ENCODE data around the gene KRTAP5-9.
"Not testable (repeated sequence)": the region's sequence is repeated elsewhere in the genome, so short reads cannot be mapped to it uniquely, and the experiment has no call there.

Gene KRTAP5-9

GRCh38 chr11:71532036-71532610 lies 16.1 kb upstream of the KRTAP5-9 start:
- no peak for FAIRE-seq
- DNase-seq (ENCODE audit: extremely low spot score, insufficient read length, low read depth), result no peak

- not testable (repeated sequence) for DNase-seq (ENCODE audit: extremely low spot score, insufficient read length, low read depth); FAIRE-seq
Measured at GRCh38 chr11:71534711-71535608, 13.3 kb upstream of the KRTAP5-9 start.

GRCh38 chr11:71535825-71536224 lies 12.4 kb upstream of the KRTAP5-9 start:
- DNase-seq (ENCODE audit: extremely low spot score, insufficient read length, low read depth) (no peak), FAIRE-seq (no peak)

- DNase-seq (ENCODE audit: extremely low spot score, insufficient read length, low read depth) (no peak), FAIRE-seq (no peak)
Measured at GRCh38 chr11:71537537-71537936, 10.7 kb upstream of the KRTAP5-9 start.

GRCh38 chr11:71537977-71538665 lies 10.1 kb upstream of the KRTAP5-9 start, which contains the start of gene KRTAP5-8:
KRTAP5-8 (plus strand) TSS chr11:71538025; CDS start chr11:71538056, 31 bp downstream.
- FAIRE-seq; DNase-seq (ENCODE audit: extremely low spot score, insufficient read length, low read depth): not testable (repeated sequence)

- FAIRE-seq (no peak), DNase-seq (ENCODE audit: extremely low spot score, insufficient read length, low read depth) (no peak)
Measured at GRCh38 chr11:71538666-71538990, 9.6 kb upstream of the KRTAP5-9 start.

GRCh38 chr11:71539017-71539416 lies 9.2 kb upstream of the KRTAP5-9 start:
- DNase-seq (ENCODE audit: extremely low spot score, insufficient read length, low read depth) (no peak), FAIRE-seq (no peak)

GRCh38 chr11:71539971-71540370 lies 8.2 kb upstream of the KRTAP5-9 start:
- FAIRE-seq, result peak; percentile 29
- peak; percentile 25 for DNase-seq (ENCODE audit: extremely low spot score, insufficient read length, low read depth)

GRCh38 chr11:71540521-71541304 lies 7.5 kb upstream of the KRTAP5-9 start:
- DNase-seq (ENCODE audit: extremely low spot score, insufficient read length, low read depth), result not testable (repeated sequence)
- FAIRE-seq, result peak; percentile 38

- DNase-seq (ENCODE audit: extremely low spot score, insufficient read length, low read depth) (no peak), FAIRE-seq (no peak)
Measured at GRCh38 chr11:71542382-71542781, 5.8 kb upstream of the KRTAP5-9 start.

- DNase-seq (ENCODE audit: extremely low spot score, insufficient read length, low read depth) (no peak), FAIRE-seq (no peak)
Measured at GRCh38 chr11:71542879-71543777, 5.1 kb upstream of the KRTAP5-9 start.

- FAIRE-seq (no peak), DNase-seq (ENCODE audit: extremely low spot score, insufficient read length, low read depth) (no peak)
Measured at GRCh38 chr11:71543866-71544265, 4.4 kb upstream of the KRTAP5-9 start.

- FAIRE-seq (no peak), DNase-seq (ENCODE audit: extremely low spot score, insufficient read length, low read depth) (no peak)
Measured at GRCh38 chr11:71544525-71545214, 3.5 kb upstream of the KRTAP5-9 start.

GRCh38 chr11:71545405-71545966 lies 2.7 kb upstream of the KRTAP5-9 start:
- DNase-seq (ENCODE audit: extremely low spot score, insufficient read length, low read depth) (no peak), FAIRE-seq (no peak)

GRCh38 chr11:71548716-71549151 lies 514 bp downstream of the KRTAP5-9 start:
- no peak for FAIRE-seq
- no peak for DNase-seq (ENCODE audit: extremely low spot score, insufficient read length, low read depth)

- FAIRE-seq, result no peak
Measured at GRCh38 chr11:71551711-71552110, 3.5 kb downstream of the KRTAP5-9 start.

GRCh38 chr11:71554996-71555395 lies 6.8 kb downstream of the KRTAP5-9 start:
- no peak for DNase-seq (ENCODE audit: extremely low spot score, insufficient read length, low read depth)
- no peak for FAIRE-seq

More at GRCh38 chr11:71551711-71552110, 3.5 kb downstream of the KRTAP5-9 start:
- no peak for DNase-seq (ENCODE audit: extremely low spot score, insufficient read length, low read depth)

- DNase-seq (ENCODE audit: extremely low spot score, insufficient read length, low read depth) (no peak), FAIRE-seq (no peak)
Measured at GRCh38 chr11:71555508-71555907, 7.3 kb downstream of the KRTAP5-9 start.

Data from GM18507 (cell line).